Measurements from ENCODE around the gene CLCN3. TPM values are rescaled to one million over a fixed set of nuclear protein-coding genes. Genes with fewer than 3 reads are reported as not detected.

Gene CLCN3
- total RNA-seq, 2 donors from 2014 or later: 36.4 to 43.8 TPM

- H3K27ac Mint-ChIP-seq: peak overlapping the region; percentile 4
- no peaks in the 10 kb centered on the region for H3K27me3 ChIP-seq (ENCODE audit: control insufficient read depth, insufficient read depth, low read length, poor library complexity, severe bottlenecking)
- no peak overlapping the region for H3K4me3 Mint-ChIP-seq
- H3K36me3 Mint-ChIP-seq (ENCODE audit: low read depth): peaks cover 10% of the 10 kb centered on the region
- no peak for TF ChIP-seq CTCF (conservative IDR thresholded peaks at IDR 0.05)
- no peaks in the 10 kb centered on the region for H3K4me1 ChIP-seq (ENCODE audit: control insufficient read depth, insufficient read depth, low read length)
- H3K9me3 ChIP-seq (ENCODE audit: control insufficient read depth, low read length): no peaks in the 10 kb centered on the region
- H3K27ac ChIP-seq (ENCODE audit: low read depth, low read length): no peak overlapping the region
- no peak for DNase-seq
- H3K9ac ChIP-seq (ENCODE audit: extremely low read depth, low read length, poor library complexity, severe bottlenecking): no peak overlapping the region
- peaks cover 13% of the 10 kb centered on the region for H3K36me3 ChIP-seq (ENCODE audit: control insufficient read depth, insufficient read depth, low read length)
- no peaks in the 10 kb centered on the region for H3K4me1 Mint-ChIP-seq
- 95 to 100% methylated on average over 1 of the region's 1 CpG for WGBS, 2 experiments (ENCODE audit: insufficient coverage in 1 of 2, insufficient read length in 1 of 2)
- H3K4me3 ChIP-seq (ENCODE audit: low read length): no peak overlapping the region
- H3K9me3 Mint-ChIP-seq: no peaks in the 10 kb centered on the region
- H3K27me3 Mint-ChIP-seq (ENCODE audit: insufficient read depth): no peaks in the 10 kb centered on the region
Observed at GRCh38 chr4:169604903-169605331, 15.5 kb upstream of the CLCN3 start.

DNA sequence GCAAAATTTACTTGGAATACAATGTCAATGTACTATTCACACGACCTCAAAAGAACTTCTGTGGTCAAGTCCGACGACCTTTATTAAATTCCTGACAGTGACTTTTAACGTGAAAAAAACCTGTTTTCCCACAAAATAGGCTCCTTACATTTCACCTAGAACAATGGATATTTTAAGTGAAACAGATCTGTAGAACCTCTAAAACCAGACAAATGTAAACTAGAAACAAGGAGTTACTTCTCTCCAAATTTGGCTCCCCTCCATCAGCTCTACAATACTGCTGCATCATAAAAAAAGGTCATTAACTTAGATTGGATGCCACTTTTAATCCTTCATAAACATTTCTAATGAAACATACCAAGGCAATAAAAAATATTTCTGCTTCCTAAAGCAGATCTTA, 9.2 kb upstream of the CLCN3 start:
- no peak for DNase-seq
- Histone ChIP-seq H3K27me3 (ENCODE audit: control insufficient read depth, insufficient read depth, low read length, poor library complexity, severe bottlenecking) (no peaks in the 10 kb centered on the region), H3K9ac (ENCODE audit: extremely low read depth, low read length, poor library complexity, severe bottlenecking) (no peak overlapping the region), H3K4me3 (ENCODE audit: low read length) (peak overlapping the region; percentile 97), H3K4me1 (ENCODE audit: control insufficient read depth, insufficient read depth, low read length) (peaks cover 4% of the 10 kb centered on the region), H3K36me3 (ENCODE audit: control insufficient read depth, insufficient read depth, low read length) (no peaks in the 10 kb centered on the region), H3K9me3 (ENCODE audit: control insufficient read depth, low read length) (no peaks in the 10 kb centered on the region), H3K27ac (ENCODE audit: low read depth, low read length) (no peak overlapping the region)
- peaks cover 6% of the 10 kb centered on the region for H3K36me3 Mint-ChIP-seq (ENCODE audit: low read depth)
- peaks cover 11% of the 10 kb centered on the region for H3K4me1 Mint-ChIP-seq
- WGBS, 2 experiments (ENCODE audit: insufficient coverage in 1 of 2, insufficient read length in 1 of 2): 71 to 89% methylated on average over 4 of the region's 4 CpGs
- H3K27ac Mint-ChIP-seq: no peak overlapping the region
- no peaks in the 10 kb centered on the region for H3K27me3 Mint-ChIP-seq (ENCODE audit: insufficient read depth)
- TF ChIP-seq CTCF (conservative IDR thresholded peaks at IDR 0.05): no peak
- H3K4me3 Mint-ChIP-seq: peak overlapping the region; percentile 95
- no peaks in the 10 kb centered on the region for H3K9me3 Mint-ChIP-seq

GRCh38 chr4:169611991-169612870, 8.1 kb upstream of the CLCN3 start, which contains the start of gene NEK1:
TSS of gene NEK1 (minus strand) at chr4:169612583. CDS start at chr4:169602630, 9,953 bp downstream.
- peaks cover 11% of the 10 kb centered on the region for H3K4me1 Mint-ChIP-seq
- H3K4me3 Mint-ChIP-seq: peak within 1 kb of the TSS; percentile 95
- Histone ChIP-seq H3K4me3 (ENCODE audit: low read length) (peak within 1 kb of the TSS; percentile 97), H3K27ac (ENCODE audit: low read depth, low read length) (peak within 1 kb of the TSS; percentile 90), H3K9me3 (ENCODE audit: control insufficient read depth, low read length) (no peaks in the 10 kb centered on the region), H3K4me1 (ENCODE audit: control insufficient read depth, insufficient read depth, low read length) (peaks cover 4% of the 10 kb centered on the region), H3K27me3 (ENCODE audit: control insufficient read depth, insufficient read depth, low read length, poor library complexity, severe bottlenecking) (no peaks in the 10 kb centered on the region), H3K9ac (ENCODE audit: extremely low read depth, low read length, poor library complexity, severe bottlenecking) (peak within 1 kb of the TSS; percentile 90), H3K36me3 (ENCODE audit: control insufficient read depth, insufficient read depth, low read length) (no peaks in the 10 kb centered on the region)
- H3K27ac Mint-ChIP-seq: peak within 1 kb of the TSS; percentile 99
- no peak for TF ChIP-seq CTCF (conservative IDR thresholded peaks at IDR 0.05)
- H3K36me3 Mint-ChIP-seq (ENCODE audit: low read depth): peaks cover 3% of the 10 kb centered on the region
- peak; percentile 94 for DNase-seq
- no peaks in the 10 kb centered on the region for H3K9me3 Mint-ChIP-seq
- 0 to 1% methylated on average over 20 to 61 of the region's 61 CpGs for WGBS, 2 experiments (ENCODE audit: insufficient coverage in 1 of 2, insufficient read length in 1 of 2)
- H3K27me3 Mint-ChIP-seq (ENCODE audit: insufficient read depth): no peaks in the 10 kb centered on the region
